Upper lobe of left lung (tissue), 4 donors: Measurements from ENCODE around the gene PRICKLE1.

ENCODE experiments used
- EP300 ChIP-seq, 4 donors: sonication (generic); formaldehyde crosslinking; IDR thresholded peaks; one replicate each; pipeline ENCODE4 v1.5.1; 2017; ENCODE audit warnings: antibody characterized with exemption in 4 of 4, control low read depth in 2 of 4
- POLR2A ChIP-seq, 4 donors: fragments of 450-650 bp; IDR thresholded peaks; one replicate each; pipeline ENCODE4 v1.5.1; 2016 to 2017; ENCODE audit warnings: antibody characterized with exemption in 4 of 4, mild to moderate bottlenecking in 2 of 4
- POLR2AphosphoS5 ChIP-seq, 2 donors: sonication (generic); formaldehyde crosslinking; IDR thresholded peaks; one replicate each; pipeline ENCODE4 v1.5.1; 2017; ENCODE audit warnings: antibody characterized with exemption in 2 of 2
- TF ChIP-seq, protein P1 (sequence below), 6 experiments: fragments of 450-650 bp in 4 of 6; fragments of 200-600 bp in 2 of 6; sonication (generic) in 2 of 6; IDR thresholded peaks; one replicate each; pipeline ENCODE4 v1.5.1; 2016 to 2019; ENCODE audit warnings: antibody characterized with exemption in 6 of 6

DNA sequence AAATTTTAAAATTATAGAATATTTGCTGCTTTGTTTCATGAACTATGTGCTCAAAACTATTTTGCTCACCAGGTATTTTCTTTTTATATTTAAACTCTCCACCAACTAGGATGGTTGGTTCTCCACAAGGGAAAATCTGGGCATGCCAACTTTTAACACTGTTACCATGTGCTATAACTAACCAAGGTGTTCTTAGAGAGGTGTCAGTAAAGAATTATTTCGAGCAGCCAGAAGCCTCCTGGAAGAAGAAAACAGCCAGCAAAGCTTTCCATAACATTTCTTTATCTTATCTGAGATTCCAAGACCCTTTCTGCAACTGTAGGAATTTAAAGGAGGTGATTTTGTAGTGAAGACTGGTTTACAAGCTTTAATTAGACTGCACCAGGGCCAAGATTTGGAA is 97.3 kb downstream of the PRICKLE1 start:
- TF ChIP-seq, protein P1, sequence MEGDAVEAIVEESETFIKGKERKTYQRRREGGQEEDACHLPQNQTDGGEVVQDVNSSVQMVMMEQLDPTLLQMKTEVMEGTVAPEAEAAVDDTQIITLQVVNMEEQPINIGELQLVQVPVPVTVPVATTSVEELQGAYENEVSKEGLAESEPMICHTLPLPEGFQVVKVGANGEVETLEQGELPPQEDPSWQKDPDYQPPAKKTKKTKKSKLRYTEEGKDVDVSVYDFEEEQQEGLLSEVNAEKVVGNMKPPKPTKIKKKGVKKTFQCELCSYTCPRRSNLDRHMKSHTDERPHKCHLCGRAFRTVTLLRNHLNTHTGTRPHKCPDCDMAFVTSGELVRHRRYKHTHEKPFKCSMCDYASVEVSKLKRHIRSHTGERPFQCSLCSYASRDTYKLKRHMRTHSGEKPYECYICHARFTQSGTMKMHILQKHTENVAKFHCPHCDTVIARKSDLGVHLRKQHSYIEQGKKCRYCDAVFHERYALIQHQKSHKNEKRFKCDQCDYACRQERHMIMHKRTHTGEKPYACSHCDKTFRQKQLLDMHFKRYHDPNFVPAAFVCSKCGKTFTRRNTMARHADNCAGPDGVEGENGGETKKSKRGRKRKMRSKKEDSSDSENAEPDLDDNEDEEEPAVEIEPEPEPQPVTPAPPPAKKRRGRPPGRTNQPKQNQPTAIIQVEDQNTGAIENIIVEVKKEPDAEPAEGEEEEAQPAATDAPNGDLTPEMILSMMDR (IDR thresholded peaks at IDR 0.05), result no peak
- TF ChIP-seq POLR2A (IDR thresholded peaks at IDR 0.05) (no peak), POLR2AphosphoS5 (IDR thresholded peaks at IDR 0.05) (no peak), EP300 (IDR thresholded peaks at IDR 0.05) (no peak)
